ENCODE data around the gene GALNT18. TPM values are rescaled to one million over a fixed set of nuclear protein-coding genes. Genes with fewer than 3 reads are reported as not detected.
"Not testable (repeated sequence)": the region's sequence is repeated elsewhere in the genome, so short reads cannot be mapped to it uniquely, and the experiment has no call there.

GALNT18 gene
- total RNA-seq, 1 donor from 2014 or later, result 12.6 TPM

DNA sequence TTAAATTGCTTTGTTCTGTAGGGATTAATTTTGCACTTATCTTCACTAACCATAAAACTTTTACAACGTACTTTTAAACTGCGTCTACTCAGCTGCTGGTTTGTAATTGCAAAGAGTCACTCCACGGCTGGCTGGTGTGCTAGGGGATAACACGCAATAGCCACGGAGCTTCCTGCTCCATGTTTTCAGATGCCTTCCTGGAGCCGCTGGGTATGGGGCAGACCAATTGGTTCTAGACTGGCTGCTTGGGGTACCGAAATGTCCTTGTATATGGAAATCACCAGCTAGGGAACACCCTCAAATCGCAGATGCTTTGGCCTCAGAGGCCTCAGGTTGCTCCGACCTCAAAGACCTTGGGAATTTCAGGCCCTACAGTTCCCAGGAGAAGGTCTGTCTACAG is 265.0 kb downstream of the GALNT18 start:
- no peak for DNase-seq (ENCODE audit: low spot score)

GRCh38 chr11:11352878-11353277 is 268.9 kb downstream of the GALNT18 start, which contains the start of gene CSNK2A3:
CSNK2A3 (minus strand) TSS chr11:11353250; CDS start chr11:11353119, 131 bp downstream.
- DNase-seq (ENCODE audit: low spot score), result not testable (repeated sequence)

DNA sequence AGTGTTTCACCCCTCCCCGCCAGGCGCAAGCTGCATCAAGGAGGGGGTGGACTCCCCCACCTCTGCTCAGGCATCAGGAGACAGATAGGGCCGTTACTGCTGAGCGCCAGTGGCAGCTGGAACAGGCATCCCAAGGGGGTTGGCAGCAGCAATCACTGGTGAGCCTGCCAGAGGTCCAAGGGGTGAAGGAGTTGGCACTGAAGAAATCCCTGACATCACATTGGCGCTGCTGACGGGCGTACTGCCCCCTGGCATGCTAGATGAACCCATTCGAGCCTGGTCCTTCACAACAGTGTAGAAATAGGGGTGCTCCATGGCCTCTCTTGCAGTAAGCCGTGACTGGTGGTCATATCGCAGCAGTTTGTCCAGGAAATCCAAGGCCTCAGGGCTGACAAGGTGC is 270.0 kb downstream of the GALNT18 start:
- DNase-seq (ENCODE audit: low spot score), result not testable (repeated sequence)

GRCh38 chr11:11351042-11351586 is 270.7 kb downstream of the GALNT18 start:
- no peak for DNase-seq (ENCODE audit: low spot score)

- no peak for DNase-seq (ENCODE audit: low spot score)
Observed at GRCh38 chr11:11349870-11350337, 271.9 kb downstream of the GALNT18 start.

- DNase-seq (ENCODE audit: low spot score), result no peak
Observed at GRCh38 chr11:11349106-11349825, 272.5 kb downstream of the GALNT18 start.

DNA sequence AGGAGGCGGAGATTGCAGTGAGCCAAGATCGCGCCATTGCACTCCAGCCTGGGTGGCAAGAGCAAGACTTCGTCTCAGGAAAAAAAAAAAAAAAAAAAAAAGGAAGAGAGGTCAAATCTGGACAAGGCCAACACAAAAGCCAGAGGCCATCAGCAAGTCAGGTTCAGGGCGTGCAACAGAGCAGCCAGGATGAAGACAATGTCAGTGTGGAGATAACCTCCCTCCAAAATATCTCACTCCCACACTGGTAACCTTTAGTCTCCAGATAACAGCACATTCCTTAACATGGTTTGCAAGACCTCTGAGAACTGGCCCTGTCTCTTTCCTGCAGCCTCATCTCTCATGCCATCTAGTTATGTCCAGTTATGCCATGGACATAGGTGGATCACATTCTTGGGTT is 273.5 kb downstream of the GALNT18 start:
- DNase-seq (ENCODE audit: low spot score), result no peak

DNA sequence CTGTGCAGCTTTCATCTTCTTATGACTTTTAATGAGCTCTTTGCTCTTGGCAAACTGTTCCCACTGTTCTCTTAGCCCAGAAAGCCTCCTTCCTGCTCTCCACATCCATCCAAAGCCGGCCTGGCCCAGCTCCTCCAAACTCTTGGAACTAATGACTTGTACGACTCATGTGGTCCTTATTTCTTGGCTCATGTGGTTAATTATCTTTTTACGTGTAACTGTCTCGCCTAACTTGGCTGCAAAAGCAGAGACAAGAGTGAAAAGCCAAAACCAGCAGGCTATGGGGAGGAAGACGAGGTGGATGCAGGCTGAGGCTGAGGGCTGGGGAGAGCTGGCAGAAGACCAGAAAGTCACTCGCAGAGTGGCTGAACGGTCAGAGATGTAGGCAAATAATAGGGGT is 274.2 kb downstream of the GALNT18 start:
- no peak for DNase-seq (ENCODE audit: low spot score)

DNA sequence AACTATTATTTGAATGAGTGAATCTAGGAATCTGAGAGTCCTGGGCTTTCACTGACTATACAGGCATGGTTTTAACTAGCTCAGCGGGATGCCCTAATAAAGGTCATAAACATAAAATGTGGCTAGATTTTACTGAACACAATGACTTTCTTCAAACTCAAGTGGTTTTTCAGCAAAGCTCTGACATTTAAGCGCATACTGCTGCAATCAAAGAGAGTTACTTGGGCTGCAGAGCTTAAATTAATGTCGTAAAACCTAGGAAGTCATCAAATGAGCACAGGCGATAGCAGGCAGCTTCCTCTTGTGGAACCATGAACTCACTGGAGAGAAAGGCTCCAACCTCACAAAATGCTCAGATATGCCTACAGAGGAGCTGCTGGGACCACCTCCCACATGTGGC is 275.5 kb downstream of the GALNT18 start:
- DNase-seq (ENCODE audit: low spot score), result no peak

- no peak for DNase-seq (ENCODE audit: low spot score)
Observed at GRCh38 chr11:11345099-11345498, 276.7 kb downstream of the GALNT18 start.

DNA sequence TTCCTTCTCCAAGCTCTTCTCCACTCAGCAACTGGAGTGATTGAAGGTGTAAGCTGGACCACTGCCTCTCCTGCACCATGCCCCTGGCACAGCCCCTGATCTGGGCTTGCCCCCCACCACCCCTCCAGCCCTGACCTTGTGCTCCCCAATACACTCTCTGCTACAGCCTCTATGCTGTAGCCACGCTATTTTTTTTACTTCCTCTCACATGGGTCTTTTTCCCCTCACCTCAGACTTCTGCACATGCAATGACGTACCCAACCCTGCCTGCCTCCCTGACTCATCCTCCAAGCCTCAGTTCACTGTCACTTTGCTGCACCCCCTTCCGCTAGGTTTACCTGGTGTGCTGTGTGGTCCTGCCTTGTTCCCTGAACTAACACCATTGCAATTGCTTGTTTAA is 277.8 kb downstream of the GALNT18 start:
- DNase-seq (ENCODE audit: low spot score), result no peak

- DNase-seq (ENCODE audit: low spot score), result no peak
Observed at GRCh38 chr11:11338304-11338703, 283.5 kb downstream of the GALNT18 start.

DNA sequence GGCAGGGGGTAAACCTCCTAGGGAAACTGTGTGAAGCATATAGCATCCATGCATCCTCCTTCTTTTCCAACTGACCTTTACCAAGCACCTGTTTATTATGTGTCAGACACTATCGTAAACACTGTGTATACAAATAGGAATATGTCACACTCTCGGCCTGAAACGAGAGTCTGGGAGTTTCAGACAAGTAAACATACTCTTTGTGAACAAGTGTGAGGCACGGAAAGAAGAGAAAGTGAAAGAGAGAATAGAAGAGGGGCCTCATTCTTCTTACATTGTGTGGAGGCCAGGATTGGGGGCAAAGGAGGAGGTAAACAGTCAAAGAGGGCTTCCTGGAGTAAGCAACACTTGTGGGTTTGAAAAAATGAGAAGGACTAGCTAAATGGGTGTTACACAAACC is 285.1 kb downstream of the GALNT18 start:
- no peak for DNase-seq (ENCODE audit: low spot score)

DNA sequence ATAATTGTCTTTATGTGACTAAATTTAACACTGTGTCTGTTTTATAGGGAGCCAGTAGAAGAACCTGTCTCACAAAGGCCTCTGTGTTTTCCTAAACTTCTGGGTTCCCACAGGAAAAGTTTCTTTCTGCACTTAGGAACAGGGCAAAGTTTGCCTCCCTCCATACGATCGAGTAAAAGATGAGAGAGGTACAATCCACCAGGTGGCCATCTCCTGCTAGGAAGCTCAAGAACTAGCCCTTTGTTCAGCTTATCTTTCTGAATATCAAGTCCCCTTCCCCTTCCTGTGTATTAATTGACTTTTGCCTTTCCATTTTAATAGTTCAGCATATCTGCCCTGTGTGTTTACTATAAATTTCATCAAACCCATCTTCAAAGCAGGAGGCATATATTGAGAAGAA is 286.8 kb downstream of the GALNT18 start:
- DNase-seq (ENCODE audit: low spot score), result no peak

GRCh38 chr11:11334607-11335006 is 287.2 kb downstream of the GALNT18 start:
- DNase-seq (ENCODE audit: low spot score), result no peak

GRCh38 chr11:11332141-11332710 is 289.6 kb downstream of the GALNT18 start:
- DNase-seq (ENCODE audit: low spot score), result no peak

DNA sequence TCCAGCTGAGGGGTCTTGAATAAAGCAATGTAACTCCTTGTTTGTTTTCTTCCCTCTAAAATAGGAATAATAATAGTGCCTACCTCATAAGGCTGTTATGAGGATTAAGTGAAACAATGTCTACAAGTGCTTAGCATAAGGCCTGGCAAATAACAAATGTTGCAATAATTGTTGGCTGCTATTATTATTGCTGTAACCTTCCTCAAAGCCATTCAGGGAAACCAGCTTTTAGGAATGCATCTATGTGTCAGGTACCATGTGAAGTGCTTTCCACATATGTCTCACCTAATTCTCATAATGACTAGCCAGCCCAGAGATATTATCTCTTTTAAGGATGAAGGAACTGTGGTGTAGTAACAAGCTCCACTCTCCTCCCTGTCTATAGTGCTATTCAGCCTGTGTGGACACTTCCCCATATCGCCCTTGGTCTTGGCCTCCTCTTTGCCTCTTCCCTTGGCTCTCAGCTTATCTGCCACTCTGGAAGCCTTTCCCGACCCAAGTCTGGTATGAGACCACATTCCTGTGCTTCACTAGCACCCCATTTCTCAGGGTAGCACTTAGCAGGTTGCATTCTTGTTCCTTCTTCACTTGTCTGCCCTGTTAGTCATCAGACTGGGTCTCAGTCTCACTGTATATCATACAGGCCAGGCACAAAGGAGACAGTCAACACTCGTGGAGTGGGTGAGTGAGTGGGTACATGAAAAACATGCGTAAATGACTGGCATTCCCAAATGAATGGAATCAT is 292.6 kb downstream of the GALNT18 start:
- DNase-seq (ENCODE audit: low spot score), result no peak

GRCh38 chr11:11324090-11324489 is 297.7 kb downstream of the GALNT18 start:
- no peak for DNase-seq (ENCODE audit: low spot score)

DNA sequence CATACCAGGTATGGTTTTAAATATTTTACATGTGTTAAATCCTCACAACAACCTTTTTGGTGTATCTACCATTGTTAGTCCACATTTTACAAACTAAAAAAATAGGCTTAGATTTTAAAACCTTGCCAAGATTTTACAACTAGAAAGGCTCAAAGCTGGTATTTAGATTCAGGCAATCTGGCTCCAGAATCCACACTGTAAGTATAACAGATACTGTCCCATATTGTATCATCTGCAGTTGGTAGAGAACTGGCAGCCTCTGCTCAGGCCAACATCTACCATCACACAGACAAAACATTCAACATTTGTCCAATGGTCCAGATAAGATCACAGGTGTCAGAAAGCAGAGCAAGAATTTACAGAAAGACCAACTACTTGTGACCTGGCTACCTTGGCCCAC is 299.7 kb downstream of the GALNT18 start:
- DNase-seq (ENCODE audit: low spot score), result no peak

DNA sequence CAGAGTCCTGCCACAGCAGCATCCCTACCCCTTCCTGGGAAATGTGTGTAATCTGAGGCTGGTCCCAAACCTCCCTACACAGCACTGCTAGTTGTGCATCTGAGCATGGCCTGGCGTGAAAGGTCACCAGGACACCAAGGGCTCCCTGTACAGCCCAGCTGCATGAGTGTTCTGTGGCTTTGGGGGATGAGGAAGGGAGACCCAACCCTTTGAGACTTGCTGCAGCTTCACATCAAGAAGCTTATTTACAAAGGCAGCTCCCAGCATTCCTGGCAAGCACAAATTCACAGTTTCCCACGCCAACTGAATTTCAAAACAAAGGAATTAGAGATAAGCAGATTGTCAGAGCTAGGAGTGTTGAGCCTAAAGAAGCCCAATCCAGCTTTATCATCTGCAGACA is 301.0 kb downstream of the GALNT18 start:
- no peak for DNase-seq (ENCODE audit: low spot score)

DNA sequence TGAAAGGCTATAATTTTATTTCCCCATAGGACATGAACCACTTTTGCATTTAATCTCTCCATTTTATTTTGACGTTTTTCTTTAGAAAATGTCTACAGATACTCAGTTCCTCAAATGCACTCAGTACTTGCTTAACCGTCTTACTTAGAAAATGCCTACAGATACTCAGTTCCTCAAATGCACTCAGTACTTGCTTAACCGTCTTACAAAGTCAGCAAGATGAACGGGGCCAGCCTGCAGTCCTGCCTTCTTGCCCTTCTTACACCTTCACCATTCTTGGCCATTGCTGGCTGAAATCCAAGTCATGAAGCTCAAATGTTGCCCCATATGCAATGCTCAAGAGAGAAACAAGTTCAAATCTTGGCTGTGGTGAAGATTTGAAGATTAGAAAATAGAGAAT is 302.8 kb downstream of the GALNT18 start:
- DNase-seq (ENCODE audit: low spot score), result no peak

DNA sequence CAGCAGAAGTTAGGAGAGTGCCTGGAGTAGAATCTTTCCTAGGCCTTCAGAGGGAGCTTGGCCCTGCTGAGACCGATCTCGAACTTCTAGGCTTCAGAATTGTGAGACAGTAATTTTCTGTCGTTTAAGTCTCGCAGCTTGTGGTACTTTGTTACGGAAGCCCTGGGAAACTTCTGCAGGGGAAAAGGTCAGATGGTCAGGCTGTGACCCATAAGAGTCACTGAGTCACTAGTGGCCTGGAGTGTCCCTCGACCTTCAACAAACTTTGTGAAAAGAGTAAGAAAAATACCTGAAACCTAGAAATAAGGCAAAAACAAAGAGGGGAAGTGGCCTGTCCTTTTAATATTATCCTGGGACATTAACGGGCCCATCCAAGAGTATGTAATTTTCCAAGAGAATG is 303.3 kb downstream of the GALNT18 start:
- no peak for DNase-seq (ENCODE audit: low spot score)
